Gastrocnemius medialis (tissue), 4 donors: ENCODE results near the gene PTH1R. TPM values are rescaled to one million over a fixed set of nuclear protein-coding genes. Genes with fewer than 3 reads are reported as not detected.

Experiments
- ATAC-seq, 2 donors: fragments of 150-250 bp; one replicate each; pipeline ENCODE4 v1.9.1; 2016
- DNase-seq, 2 donors: peaks; one replicate each; pipeline ENCODE4 v3.0.0-alpha.2; 2019
- H3K27ac ChIP-seq, 4 donors: fragments of 200-600 bp; sonication (generic); 1 replicate in 1 of 4; 2 replicates in 3 of 4; pipeline ENCODE4 v1.5.1; 2016 to 2018; ENCODE audit warnings: mild to moderate bottlenecking in 2 of 4, moderate library complexity in 1 of 4
- H3K27me3 ChIP-seq, 3 donors: fragments of 200-600 bp; sonication (generic) in 2 of 3; 1 replicate in 1 of 3; 2 replicates in 2 of 3; pipeline versions ENCODE4 v1.5.1 to v1.6.0; 2016 to 2019; ENCODE audit warnings: mild to moderate bottlenecking in 1 of 3, moderate library complexity in 1 of 3
- H3K36me3 ChIP-seq, 2 donors: fragments of 200-600 bp; sonication (generic) in 1 of 2; one replicate each; pipeline ENCODE4 v1.5.1; 2017 to 2018
- H3K4me1 ChIP-seq, 2 donors: fragments of 200-600 bp; sonication (generic) in 1 of 2; one replicate each; pipeline ENCODE4 v1.5.1; 2016 to 2017; ENCODE audit warnings: mild to moderate bottlenecking in 2 of 2
- H3K4me3 ChIP-seq, 4 donors: fragments of 200-600 bp; sonication (generic) in 3 of 4; 1 replicate in 1 of 4; 2 replicates in 3 of 4; pipeline ENCODE4 v1.5.1; 2016 to 2019; ENCODE audit warnings: mild to moderate bottlenecking in 2 of 4
- H3K9me3 ChIP-seq, 3 donors: fragments of 200-600 bp; sonication (generic) in 2 of 3; 1 replicate in 1 of 3; 2 replicates in 2 of 3; pipeline ENCODE4 v1.5.1; 2016 to 2019
- POLR2A ChIP-seq, 2 donors: fragments of 450-650 bp; IDR thresholded peaks; one replicate each; pipeline ENCODE4 v1.6.1; 2017; ENCODE audit warnings: antibody characterized with exemption in 2 of 2, mild to moderate bottlenecking in 2 of 2, moderate library complexity in 2 of 2
- in situ Hi-C, 4 donors: fragments of 200-750 bp; cut with MboI; loops; one replicate each; pipeline versions ENCODE4 v1.15.0 to v1.8.0; 2017; ENCODE audit warnings: low sequenced_read_pairs in 4 of 4
- intact Hi-C: fragments of 100-400 bp; cut with DNase I; formaldehyde crosslinking; loops from one replicate; pipeline ENCODE4 v1.15.1; 2023; ENCODE audit warnings: low total_unique reads
- total RNA-seq, 4 donors: library from RNA; depleted of rRNA; stranded (reverse); fragments of >200 nt; gene quantifications; one replicate each; pipeline versions ENCODE4 v1.1.0 to v1.2.3, GENCODE V29; 2016
- TF ChIP-seq, protein P1 (sequence below), 5 experiments: fragments of 450-650 bp in 3 of 5; fragments of 200-600 bp in 2 of 5; sonication (generic) in 2 of 5; IDR thresholded peaks in 4 of 5; conservative IDR thresholded peaks in 1 of 5; 1 replicate in 4 of 5; 2 replicates in 1 of 5; pipeline ENCODE4 v1.5.1; 2016 to 2019; ENCODE audit warnings: antibody characterized with exemption in 5 of 5, mild to moderate bottlenecking in 3 of 5, moderate library complexity in 3 of 5

The PTH1R gene
- total RNA-seq, 4 donors from 2014 or later, result 2.3 to 7.9 (median 7.3) TPM

DNA sequence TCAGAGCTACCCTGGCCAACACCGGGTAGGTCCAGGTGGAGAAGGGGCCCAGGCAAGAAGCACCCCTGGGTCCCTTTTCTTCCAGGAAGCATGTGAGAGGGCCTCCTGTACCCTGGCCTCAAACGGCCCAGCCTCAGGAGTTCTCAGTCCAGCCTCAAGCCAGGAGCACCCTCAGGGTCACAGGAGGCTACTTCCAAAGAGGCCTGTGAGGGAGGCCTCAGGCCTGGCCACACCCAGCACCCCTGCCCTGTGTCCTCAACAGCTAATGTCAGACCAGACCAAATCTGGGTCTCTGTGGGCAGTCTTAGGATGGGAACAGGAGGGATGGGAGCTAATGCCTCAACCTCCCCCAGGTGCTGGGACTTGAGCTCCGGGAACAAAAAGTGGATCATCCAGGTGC, 23.5 kb downstream of the PTH1R start:
- no peak for ATAC-seq
- Histone ChIP-seq H3K4me1 (peaks cover 4 to 6% of the 10 kb centered on the region in 2 donors), H3K27me3 (no peaks in the 10 kb centered on the region), H3K9me3 (no peaks in the 10 kb centered on the region), H3K27ac (no peak overlapping the region), H3K4me3 (no peak overlapping the region), H3K36me3 (no peaks in the 10 kb centered on the region)
- in situ Hi-C loops, result no loop called here
- no peak for DNase-seq
- intact Hi-C loops, result no loop called here
- TF ChIP-seq, protein P1, sequence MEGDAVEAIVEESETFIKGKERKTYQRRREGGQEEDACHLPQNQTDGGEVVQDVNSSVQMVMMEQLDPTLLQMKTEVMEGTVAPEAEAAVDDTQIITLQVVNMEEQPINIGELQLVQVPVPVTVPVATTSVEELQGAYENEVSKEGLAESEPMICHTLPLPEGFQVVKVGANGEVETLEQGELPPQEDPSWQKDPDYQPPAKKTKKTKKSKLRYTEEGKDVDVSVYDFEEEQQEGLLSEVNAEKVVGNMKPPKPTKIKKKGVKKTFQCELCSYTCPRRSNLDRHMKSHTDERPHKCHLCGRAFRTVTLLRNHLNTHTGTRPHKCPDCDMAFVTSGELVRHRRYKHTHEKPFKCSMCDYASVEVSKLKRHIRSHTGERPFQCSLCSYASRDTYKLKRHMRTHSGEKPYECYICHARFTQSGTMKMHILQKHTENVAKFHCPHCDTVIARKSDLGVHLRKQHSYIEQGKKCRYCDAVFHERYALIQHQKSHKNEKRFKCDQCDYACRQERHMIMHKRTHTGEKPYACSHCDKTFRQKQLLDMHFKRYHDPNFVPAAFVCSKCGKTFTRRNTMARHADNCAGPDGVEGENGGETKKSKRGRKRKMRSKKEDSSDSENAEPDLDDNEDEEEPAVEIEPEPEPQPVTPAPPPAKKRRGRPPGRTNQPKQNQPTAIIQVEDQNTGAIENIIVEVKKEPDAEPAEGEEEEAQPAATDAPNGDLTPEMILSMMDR (IDR thresholded peaks at IDR 0.05 in 4 of 5, conservative IDR thresholded peaks at IDR 0.05 in 1 of 5), result no peak
- no peak for TF ChIP-seq POLR2A (IDR thresholded peaks at IDR 0.05)

DNA sequence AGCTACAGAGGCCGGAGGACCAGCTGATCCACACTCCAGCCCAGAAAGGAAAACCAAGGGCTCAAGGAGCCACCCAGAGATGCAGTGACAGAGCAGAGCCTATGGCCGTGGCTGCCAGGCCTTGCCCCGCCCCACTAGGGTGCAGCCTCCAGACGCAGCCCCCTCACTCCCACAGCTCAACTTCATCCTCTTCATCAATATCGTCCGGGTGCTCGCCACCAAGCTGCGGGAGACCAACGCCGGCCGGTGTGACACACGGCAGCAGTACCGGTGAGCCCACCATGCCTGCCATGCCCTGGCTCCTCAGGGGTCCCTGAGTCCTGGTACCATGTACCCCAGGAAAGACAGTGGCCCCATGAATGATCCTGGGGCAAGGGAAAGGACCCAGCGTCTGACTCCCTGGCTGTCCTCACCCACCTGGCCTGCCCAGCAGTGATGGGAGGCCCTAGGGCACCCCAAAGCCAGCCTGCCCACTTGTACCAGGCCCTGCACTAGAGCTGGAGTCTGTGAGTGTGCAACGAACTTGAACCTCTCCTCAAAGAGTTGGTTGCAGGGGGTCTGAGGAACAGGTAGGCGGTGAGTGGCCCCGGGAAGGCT, 24.2 kb downstream of the PTH1R start:
- Histone ChIP-seq H3K27me3 (no peaks in the 10 kb centered on the region), H3K4me3 (no peak overlapping the region), H3K27ac (no peak overlapping the region), H3K4me1 (peaks cover 4 to 6% of the 10 kb centered on the region in 2 donors), H3K36me3 (no peaks in the 10 kb centered on the region), H3K9me3 (no peaks in the 10 kb centered on the region)
- intact Hi-C loops, result no loop called here
- in situ Hi-C loops, result no loop called here
- DNase-seq, result no peak
- TF ChIP-seq, protein P1 (IDR thresholded peaks at IDR 0.05 in 4 of 5, conservative IDR thresholded peaks at IDR 0.05 in 1 of 5), result no peak
- TF ChIP-seq POLR2A (IDR thresholded peaks at IDR 0.05), result no peak
- ATAC-seq, result no peak

GRCh38 chr3:46902188-46902631, 24.7 kb downstream of the PTH1R start:
- intact Hi-C loops, result no loop called here

DNA sequence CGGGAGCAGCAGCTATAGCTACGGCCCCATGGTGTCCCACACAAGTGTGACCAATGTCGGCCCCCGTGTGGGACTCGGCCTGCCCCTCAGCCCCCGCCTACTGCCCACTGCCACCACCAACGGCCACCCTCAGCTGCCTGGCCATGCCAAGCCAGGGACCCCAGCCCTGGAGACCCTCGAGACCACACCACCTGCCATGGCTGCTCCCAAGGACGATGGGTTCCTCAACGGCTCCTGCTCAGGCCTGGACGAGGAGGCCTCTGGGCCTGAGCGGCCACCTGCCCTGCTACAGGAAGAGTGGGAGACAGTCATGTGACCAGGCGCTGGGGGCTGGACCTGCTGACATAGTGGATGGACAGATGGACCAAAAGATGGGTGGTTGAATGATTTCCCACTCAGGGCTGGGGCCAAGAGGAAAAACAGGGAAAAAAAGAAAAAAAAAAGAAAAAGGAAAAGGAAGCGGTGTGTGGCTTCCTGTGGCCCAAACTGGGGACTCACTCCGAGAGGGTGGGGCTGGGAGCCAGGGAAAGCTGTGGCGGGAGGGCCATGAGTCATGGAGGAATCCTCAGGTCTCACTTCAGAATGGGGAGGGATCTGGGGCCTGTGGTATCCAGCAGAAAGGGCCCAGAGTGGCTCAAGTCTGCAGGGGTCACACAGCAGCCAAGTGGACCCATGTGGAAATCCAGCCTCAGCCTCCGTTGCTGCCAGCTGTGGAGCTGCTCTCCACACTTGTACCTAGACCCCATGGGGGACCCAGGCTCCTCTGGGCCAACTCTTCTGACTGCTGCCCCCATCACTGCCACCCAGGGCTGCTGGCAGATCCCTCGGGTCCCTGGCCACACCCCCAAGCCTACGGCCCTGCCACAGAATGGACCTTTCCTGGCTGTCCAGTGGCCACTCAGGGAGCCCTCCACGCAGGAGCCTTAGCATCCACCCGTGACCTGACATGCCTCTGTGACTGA, 26.1 kb downstream of the PTH1R start:
- H3K27me3 ChIP-seq, result no peaks in the 10 kb centered on the region
- H3K4me1 ChIP-seq, result peaks cover 6 to 8% of the 10 kb centered on the region in 2 donors
- no peak for TF ChIP-seq POLR2A (IDR thresholded peaks at IDR 0.05)
- TF ChIP-seq, protein P1 (IDR thresholded peaks at IDR 0.05 in 4 of 5, conservative IDR thresholded peaks at IDR 0.05 in 1 of 5), result no peak
- H3K9me3 ChIP-seq, result no peaks in the 10 kb centered on the region
- DNase-seq (no peak), ATAC-seq (no peak)
- no peaks in the 10 kb centered on the region for H3K36me3 ChIP-seq
- intact Hi-C loops, result no loop called here
- no peak overlapping the region for H3K4me3 ChIP-seq
- no peak overlapping the region for H3K27ac ChIP-seq
- in situ Hi-C loops, result no loop called here

More at GRCh38 chr3:46902188-46902631, 24.7 kb downstream of the PTH1R start:
- TF ChIP-seq, protein P1 (IDR thresholded peaks at IDR 0.05 in 4 of 5, conservative IDR thresholded peaks at IDR 0.05 in 1 of 5), result no peak
- no peak for TF ChIP-seq POLR2A (IDR thresholded peaks at IDR 0.05)
- DNase-seq (no peak), ATAC-seq (no peak)
- Histone ChIP-seq H3K4me1 (peaks cover 4 to 6% of the 10 kb centered on the region in 2 donors), H3K27me3 (no peaks in the 10 kb centered on the region), H3K27ac (no peak overlapping the region), H3K4me3 (no peak overlapping the region), H3K9me3 (no peaks in the 10 kb centered on the region), H3K36me3 (no peaks in the 10 kb centered on the region)
- in situ Hi-C loops, result no loop called here
